K562 treated with DMSO at 1 percent for 48 hours (cell line): Measurements from ENCODE around the gene NUP210. TPM values are rescaled to one million over a fixed set of nuclear protein-coding genes. Genes with fewer than 3 reads are reported as not detected.

Experiments
- total RNA-seq: library from RNA; unstranded; fragments of 300-600 nt; gene quantifications from 2 replicates; pipeline ENCODE4 v1.2.3, GENCODE V29; 2022; ENCODE audit warnings: low replicate concordance; ENCODE audit errors: extremely low read depth

NUP210 gene
- total RNA-seq = 80.4 TPM in 1 of 2 replicates, not detected in the other

GRCh38 chr3:13420045-13420830, at the start of gene NUP210:
Gene NUP210 (minus strand): TSS chr3:13420322. CDS start chr3:13420226, 96 bp downstream.

Other genes with a start within 250 kb of the NUP210 start
- gene HDAC11, start 60.0 kb upstream of the NUP210 start, total RNA-seq = not detected in 2 replicates
- gene FBLN2, start 128.8 kb upstream of the NUP210 start, total RNA-seq = not detected in 2 replicates